ENCODE data around the gene TRPM2.

GRCh38 chr21:44366586-44367211 lies 13.3 kb downstream of the TRPM2 start:
- TF ChIP-seq CTCF (IDR thresholded peaks at IDR 0.05): no peak
- TF ChIP-seq POLR2A (IDR thresholded peaks at IDR 0.05): no peak
- no peak for TF ChIP-seq EP300 (IDR thresholded peaks at IDR 0.05)
